Chondrocyte (in vitro differentiated cells): ENCODE results near the gene ADCY3. TPM values are rescaled to one million over a fixed set of nuclear protein-coding genes. Genes with fewer than 3 reads are reported as not detected.

Source experiments
- DNase-seq: peaks from one replicate; pipeline ENCODE4 v3.0.0; 2021; ENCODE audit warnings: mixed read lengths, low spot score
- H3K27ac Mint-ChIP-seq: one replicate; pipeline ENCODE4 v1.8.0; 2021; ENCODE audit warnings: mild to moderate bottlenecking, moderate library complexity, mixed read lengths; ENCODE audit not compliant: unreplicated experiment
- H3K27me3 Mint-ChIP-seq: 2 replicates; pipeline ENCODE4 v1.8.0; 2021; ENCODE audit warnings: low read depth, mixed read lengths
- H3K36me3 Mint-ChIP-seq: 2 replicates; pipeline ENCODE4 v1.8.0; 2021; ENCODE audit warnings: low read depth, mixed read lengths
- H3K4me1 Mint-ChIP-seq: 2 replicates; pipeline ENCODE4 v1.8.0; 2021; ENCODE audit warnings: low read depth, mild to moderate bottlenecking, mixed read lengths
- H3K4me3 Mint-ChIP-seq: one replicate; pipeline ENCODE4 v1.8.0; 2021; ENCODE audit warnings: mild to moderate bottlenecking, moderate library complexity, mixed read lengths; ENCODE audit not compliant: unreplicated experiment
- H3K9me3 Mint-ChIP-seq: 2 replicates; pipeline ENCODE4 v1.8.0; 2021; ENCODE audit warnings: low read depth, mixed read lengths
- total RNA-seq: library from RNA; stranded (reverse); gene quantifications from 3 replicates; pipeline ENCODE4 v1.2.1, GENCODE V29; 2021
- TF ChIP-seq, protein P1 (sequence below): fragments of 200-600 bp; sonication (generic); IDR thresholded peaks from 2 replicates; pipeline ENCODE4 v1.5.0; 2021; ENCODE audit warnings: antibody characterized with exemption, mild to moderate bottlenecking, moderate library complexity

ADCY3 gene
- total RNA-seq, 1 donor from 2014 or later, result 69.3 TPM

DNA sequence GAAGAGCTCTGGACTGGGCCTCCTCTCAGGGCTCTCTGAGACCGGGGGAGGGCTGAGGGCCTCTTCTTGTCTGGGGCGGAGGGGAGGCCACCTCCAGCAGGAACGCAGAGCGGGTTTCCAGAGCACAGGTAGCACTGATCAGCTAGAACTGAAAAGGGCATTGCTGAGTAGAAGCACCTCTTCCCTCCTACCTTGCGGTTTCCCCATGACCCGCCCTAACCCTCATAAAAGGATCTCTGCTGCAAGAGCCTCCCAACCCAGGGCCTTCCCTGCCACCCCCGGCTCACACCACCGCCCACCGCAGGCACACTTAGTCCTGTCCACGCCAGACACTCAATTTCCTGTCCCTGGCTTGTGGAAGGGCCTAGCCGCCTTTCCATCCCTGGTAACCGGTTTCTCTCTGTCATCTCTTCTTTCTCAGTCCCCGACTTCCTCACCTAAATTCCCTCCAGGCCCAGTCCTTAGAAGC is 966 bp downstream of the ADCY3 start:
- Mint-ChIP-seq H3K36me3 (peaks cover 2% of the 10 kb centered on the region), H3K9me3 (no peaks in the 10 kb centered on the region), H3K27me3 (no peaks in the 10 kb centered on the region), H3K27ac (peak overlapping the region; percentile 67), H3K4me3 (peak overlapping the region; percentile 80), H3K4me1 (peaks cover 48% of the 10 kb centered on the region)
- no peak for DNase-seq
- TF ChIP-seq, protein P1, sequence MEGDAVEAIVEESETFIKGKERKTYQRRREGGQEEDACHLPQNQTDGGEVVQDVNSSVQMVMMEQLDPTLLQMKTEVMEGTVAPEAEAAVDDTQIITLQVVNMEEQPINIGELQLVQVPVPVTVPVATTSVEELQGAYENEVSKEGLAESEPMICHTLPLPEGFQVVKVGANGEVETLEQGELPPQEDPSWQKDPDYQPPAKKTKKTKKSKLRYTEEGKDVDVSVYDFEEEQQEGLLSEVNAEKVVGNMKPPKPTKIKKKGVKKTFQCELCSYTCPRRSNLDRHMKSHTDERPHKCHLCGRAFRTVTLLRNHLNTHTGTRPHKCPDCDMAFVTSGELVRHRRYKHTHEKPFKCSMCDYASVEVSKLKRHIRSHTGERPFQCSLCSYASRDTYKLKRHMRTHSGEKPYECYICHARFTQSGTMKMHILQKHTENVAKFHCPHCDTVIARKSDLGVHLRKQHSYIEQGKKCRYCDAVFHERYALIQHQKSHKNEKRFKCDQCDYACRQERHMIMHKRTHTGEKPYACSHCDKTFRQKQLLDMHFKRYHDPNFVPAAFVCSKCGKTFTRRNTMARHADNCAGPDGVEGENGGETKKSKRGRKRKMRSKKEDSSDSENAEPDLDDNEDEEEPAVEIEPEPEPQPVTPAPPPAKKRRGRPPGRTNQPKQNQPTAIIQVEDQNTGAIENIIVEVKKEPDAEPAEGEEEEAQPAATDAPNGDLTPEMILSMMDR, result no peak

DNA sequence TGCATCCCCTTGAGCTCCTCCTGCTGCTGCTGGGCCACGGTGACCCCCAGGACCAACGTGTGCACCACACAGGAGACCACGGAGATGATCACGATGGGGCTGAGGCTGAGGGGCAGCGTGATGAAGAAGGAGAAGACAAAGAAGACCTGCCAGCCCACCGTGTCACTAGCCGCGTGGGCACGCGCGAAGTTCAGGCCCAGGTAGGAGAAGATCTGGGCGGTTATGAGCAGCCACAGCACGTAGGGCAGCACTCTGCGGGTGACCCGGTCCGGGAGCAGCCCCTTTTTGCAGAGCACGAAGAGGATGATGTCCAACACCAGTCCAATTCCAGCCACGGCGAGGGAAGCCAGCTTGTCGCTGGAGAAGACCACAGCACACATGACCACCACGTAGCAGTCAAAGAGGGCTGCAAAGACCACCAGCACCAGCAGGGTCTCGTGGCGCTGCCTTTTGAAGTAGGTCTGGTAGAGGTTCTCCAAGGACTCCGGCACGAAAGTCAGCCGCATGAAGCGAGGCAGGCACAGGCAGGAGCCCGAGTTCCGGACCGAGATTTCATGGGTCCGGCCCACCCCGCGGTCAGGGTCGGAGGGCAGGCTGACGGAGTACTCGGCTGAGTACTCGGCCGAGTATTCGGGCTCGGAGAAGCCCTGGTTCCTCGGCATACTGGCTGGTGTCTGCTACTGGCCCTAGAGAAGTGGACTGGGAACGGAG is 1.6 kb downstream of the ADCY3 start:
- H3K4me3 Mint-ChIP-seq, result peak overlapping the region; percentile 80
- H3K9me3 Mint-ChIP-seq, result no peaks in the 10 kb centered on the region
- H3K27ac Mint-ChIP-seq, result no peak overlapping the region
- DNase-seq, result no peak
- TF ChIP-seq, protein P1, result no peak
- no peaks in the 10 kb centered on the region for H3K27me3 Mint-ChIP-seq
- H3K4me1 Mint-ChIP-seq, result peaks cover 48% of the 10 kb centered on the region
- peaks cover 4% of the 10 kb centered on the region for H3K36me3 Mint-ChIP-seq

DNA sequence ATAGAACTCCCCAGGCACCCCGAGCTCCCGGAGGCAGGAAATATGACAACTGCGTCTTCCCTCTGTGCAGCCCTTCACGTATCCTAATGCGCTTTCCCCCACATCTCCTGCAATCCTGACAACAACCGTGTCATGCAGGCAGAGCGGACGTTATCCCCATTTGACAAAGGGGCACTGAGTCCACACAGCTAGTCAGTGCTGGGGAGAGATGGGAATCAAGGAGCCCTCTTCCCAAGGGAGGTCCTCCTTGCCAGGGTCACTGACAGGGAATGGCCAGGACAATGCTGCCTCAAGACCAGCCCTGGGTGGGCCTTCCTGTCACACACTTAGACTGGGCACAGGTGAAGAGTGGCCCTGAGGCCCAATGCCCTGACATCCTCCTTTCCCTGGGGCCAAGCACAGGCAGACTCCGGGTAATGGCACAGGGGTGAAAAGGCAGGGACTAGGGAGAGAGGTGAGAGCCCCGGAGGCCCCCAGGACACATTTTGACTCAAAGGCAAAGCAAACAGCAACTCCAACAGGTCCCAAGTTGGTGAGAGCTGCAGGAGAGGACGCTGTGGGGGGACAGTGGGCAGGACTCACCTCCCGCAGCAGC is 2.2 kb downstream of the ADCY3 start:
- TF ChIP-seq, protein P1, result no peak
- H3K4me1 Mint-ChIP-seq, result peaks cover 48% of the 10 kb centered on the region
- peaks cover 4% of the 10 kb centered on the region for H3K36me3 Mint-ChIP-seq
- peak overlapping the region; percentile 52 for H3K4me3 Mint-ChIP-seq
- no peaks in the 10 kb centered on the region for H3K27me3 Mint-ChIP-seq
- no peak overlapping the region for H3K27ac Mint-ChIP-seq
- no peak for DNase-seq
- H3K9me3 Mint-ChIP-seq, result no peaks in the 10 kb centered on the region

DNA sequence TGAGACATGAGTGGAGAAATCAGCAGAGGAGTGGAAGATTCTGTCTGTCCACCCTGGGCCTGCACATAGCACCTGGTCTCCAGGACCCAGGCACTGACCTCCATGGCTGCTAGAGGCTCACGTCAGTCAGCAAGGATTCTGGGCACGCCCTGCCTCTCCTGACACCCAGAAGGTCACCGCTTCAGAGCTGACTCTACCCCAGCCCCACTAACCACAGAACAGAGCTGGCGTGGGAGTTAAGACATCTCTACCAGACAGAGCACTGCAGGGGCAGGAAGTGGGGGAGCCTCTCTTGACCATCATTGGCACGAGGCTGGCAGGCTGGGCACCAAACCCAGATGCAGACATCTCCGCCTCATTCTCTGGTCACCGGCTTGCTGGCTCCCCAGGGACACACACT is 3.0 kb downstream of the ADCY3 start:
- Mint-ChIP-seq H3K27me3 (no peaks in the 10 kb centered on the region), H3K36me3 (peaks cover 4% of the 10 kb centered on the region), H3K4me1 (peaks cover 48% of the 10 kb centered on the region), H3K9me3 (no peaks in the 10 kb centered on the region), H3K27ac (no peak overlapping the region), H3K4me3 (no peak overlapping the region)
- DNase-seq, result no peak
- TF ChIP-seq, protein P1, result no peak

DNA sequence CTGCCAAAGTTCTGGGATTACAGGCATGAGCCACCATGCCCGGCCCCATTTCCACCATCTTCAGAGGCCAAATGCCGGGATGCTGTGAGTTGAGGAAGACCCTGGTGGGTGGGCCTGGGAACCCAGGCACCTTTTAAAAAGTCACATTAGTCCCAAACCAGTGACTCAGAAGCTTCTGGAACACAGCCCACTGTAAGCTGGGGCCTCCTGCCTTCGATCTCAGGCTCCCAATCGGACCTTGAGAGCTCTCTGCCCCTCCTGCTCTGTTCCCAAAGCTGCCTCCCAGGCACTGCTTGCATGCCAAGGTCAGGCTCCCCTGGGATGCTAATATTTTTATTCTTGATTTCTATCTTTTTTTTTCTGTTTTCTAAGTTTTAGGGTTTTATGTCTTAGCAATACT is 4.2 kb downstream of the ADCY3 start:
- peaks cover 48% of the 10 kb centered on the region for H3K4me1 Mint-ChIP-seq
- peaks cover 7% of the 10 kb centered on the region for H3K36me3 Mint-ChIP-seq
- no peak for DNase-seq
- no peaks in the 10 kb centered on the region for H3K27me3 Mint-ChIP-seq
- TF ChIP-seq, protein P1, result no peak
- peak overlapping the region; percentile 25 for H3K4me3 Mint-ChIP-seq
- peak overlapping the region; percentile 57 for H3K27ac Mint-ChIP-seq
- no peaks in the 10 kb centered on the region for H3K9me3 Mint-ChIP-seq
